Right atrium auricular region (tissue), 2 donors: ENCODE measurements around the gene CACNA1H. TPM values are rescaled to one million over a fixed set of nuclear protein-coding genes. Genes with fewer than 3 reads are reported as not detected.

Experiments
- DNase-seq: peaks from one replicate; pipeline ENCODE4 v3.0.0-alpha.2; 2019; ENCODE audit warnings: low spot score
- H3K27ac ChIP-seq, 2 donors: fragments of 200-600 bp; sonication (generic); 1 replicate in 1 of 2; 2 replicates in 1 of 2; pipeline ENCODE4 v1.5.1; 2016 to 2019
- H3K27me3 ChIP-seq, 2 donors: fragments of 200-600 bp; sonication (generic); one replicate each; pipeline versions ENCODE4 v1.5.1 to v1.6.0; 2017 to 2019
- H3K36me3 ChIP-seq: fragments of 200-600 bp; sonication (generic); one replicate; pipeline ENCODE4 v1.5.1; 2016
- H3K4me1 ChIP-seq, 2 donors: fragments of 200-600 bp; sonication (generic); one replicate each; pipeline versions ENCODE4 v1.5.1 to v1.6.0; 2017 to 2019
- H3K4me3 ChIP-seq, 2 donors: fragments of 200-600 bp; sonication (generic); 1 replicate in 1 of 2; 2 replicates in 1 of 2; pipeline ENCODE4 v1.5.1; 2017 to 2019; ENCODE audit warnings: mild to moderate bottlenecking in 1 of 2, moderate library complexity in 1 of 2
- H3K9me3 ChIP-seq, 2 donors: fragments of 200-600 bp; sonication (generic); one replicate each; pipeline ENCODE4 v1.5.1; 2019
- CTCF ChIP-seq, 2 donors: fragments of 200-600 bp; sonication (generic); IDR thresholded peaks; one replicate each; pipeline ENCODE4 v1.5.1; 2019; ENCODE audit warnings: antibody characterized with exemption in 2 of 2
- total RNA-seq, 2 donors: library from RNA; depleted of rRNA; stranded (reverse); fragments of >200 nt; gene quantifications; one replicate each; pipeline ENCODE4 v1.1.0, GENCODE V29; 2016

Gene CACNA1H
- total RNA-seq, 2 donors from 2014 or later = 7.0 to 9.4 TPM

- no peaks in the 10 kb centered on the region for H3K27me3 ChIP-seq
- H3K36me3 ChIP-seq = no peaks in the 10 kb centered on the region
- DNase-seq = no peak
- no peak overlapping the region for H3K4me3 ChIP-seq
- peaks cover 0 to 10% of the 10 kb centered on the region in 2 donors for H3K4me1 ChIP-seq
- H3K9me3 ChIP-seq = no peaks in the 10 kb centered on the region
- TF ChIP-seq CTCF (IDR thresholded peaks at IDR 0.05) = no peak
- no peak overlapping the region for H3K27ac ChIP-seq
Observed at GRCh38 chr16:1165511-1165910, 12.6 kb downstream of the CACNA1H start.

GRCh38 chr16:1167276-1168107, 14.6 kb downstream of the CACNA1H start:
- Histone ChIP-seq H3K4me3 (no peak overlapping the region), H3K27ac (no peak overlapping the region), H3K27me3 (no peaks in the 10 kb centered on the region), H3K4me1 (no peaks in the 10 kb centered on the region), H3K9me3 (no peaks in the 10 kb centered on the region), H3K36me3 (no peaks in the 10 kb centered on the region)
- no peak for TF ChIP-seq CTCF (IDR thresholded peaks at IDR 0.05)
- no peak for DNase-seq

GRCh38 chr16:1168837-1169236, 15.9 kb downstream of the CACNA1H start:
- no peaks in the 10 kb centered on the region for H3K27me3 ChIP-seq
- no peak for DNase-seq
- no peak for TF ChIP-seq CTCF (IDR thresholded peaks at IDR 0.05)
- no peaks in the 10 kb centered on the region for H3K9me3 ChIP-seq
- H3K36me3 ChIP-seq = no peaks in the 10 kb centered on the region
- no peaks in the 10 kb centered on the region for H3K4me1 ChIP-seq
- no peak overlapping the region for H3K27ac ChIP-seq
- H3K4me3 ChIP-seq = no peak overlapping the region

- Histone ChIP-seq H3K27ac (no peak overlapping the region), H3K4me1 (no peaks in the 10 kb centered on the region), H3K4me3 (no peak overlapping the region), H3K36me3 (no peaks in the 10 kb centered on the region), H3K9me3 (no peaks in the 10 kb centered on the region), H3K27me3 (no peaks in the 10 kb centered on the region)
- no peak for TF ChIP-seq CTCF (IDR thresholded peaks at IDR 0.05)
- DNase-seq = no peak
Observed at GRCh38 chr16:1169285-1170075, 16.6 kb downstream of the CACNA1H start.

GRCh38 chr16:1170076-1170418, 17.1 kb downstream of the CACNA1H start:
- H3K27me3 ChIP-seq = no peaks in the 10 kb centered on the region
- no peak overlapping the region for H3K27ac ChIP-seq
- no peaks in the 10 kb centered on the region for H3K9me3 ChIP-seq
- H3K4me1 ChIP-seq = no peaks in the 10 kb centered on the region
- DNase-seq = no peak
- no peak overlapping the region for H3K4me3 ChIP-seq
- H3K36me3 ChIP-seq = no peaks in the 10 kb centered on the region
- no peak for TF ChIP-seq CTCF (IDR thresholded peaks at IDR 0.05)
